Measurements from ENCODE around the gene CT45A6. TPM values are rescaled to one million over a fixed set of nuclear protein-coding genes. Genes with fewer than 3 reads are reported as not detected.
"Not testable (repeated sequence)": the region's sequence is repeated elsewhere in the genome, so short reads cannot be mapped to it uniquely, and the experiment has no call there.

The CT45A6 gene, protein sequence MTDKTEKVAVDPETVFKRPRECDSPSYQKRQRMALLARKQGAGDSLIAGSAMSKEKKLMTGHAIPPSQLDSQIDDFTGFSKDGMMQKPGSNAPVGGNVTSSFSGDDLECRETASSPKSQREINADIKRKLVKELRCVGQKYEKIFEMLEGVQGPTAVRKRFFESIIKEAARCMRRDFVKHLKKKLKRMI
- total RNA-seq = not detected

DNA sequence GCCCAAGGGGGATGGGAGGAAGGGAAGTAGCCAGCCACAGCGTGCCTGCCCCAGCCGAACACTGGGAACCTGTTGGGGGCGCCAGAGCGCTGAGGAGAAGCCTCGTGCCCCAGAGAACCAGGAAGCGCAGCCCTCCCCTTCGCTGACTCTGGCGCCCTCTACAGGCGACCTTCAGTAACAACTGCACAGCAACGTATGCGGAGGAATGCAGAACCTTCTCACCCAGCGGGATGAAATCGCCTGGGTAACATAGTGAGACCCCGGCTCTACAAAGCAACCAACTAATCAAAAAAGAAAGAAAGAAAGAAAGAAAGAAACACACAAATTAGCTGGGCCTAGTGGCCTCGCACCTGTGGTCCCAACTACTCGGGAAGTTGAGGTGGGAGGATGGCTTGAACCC, at the start of gene CT45A6:
TSS of gene CT45A6 (minus strand) at position 101 of the 400 bp plus-strand sequence. CDS start 3,794 bp downstream, outside the sequence.
- POLR2A ChIA-PET, CTCF ChIA-PET: not testable (repeated sequence)

DNA sequence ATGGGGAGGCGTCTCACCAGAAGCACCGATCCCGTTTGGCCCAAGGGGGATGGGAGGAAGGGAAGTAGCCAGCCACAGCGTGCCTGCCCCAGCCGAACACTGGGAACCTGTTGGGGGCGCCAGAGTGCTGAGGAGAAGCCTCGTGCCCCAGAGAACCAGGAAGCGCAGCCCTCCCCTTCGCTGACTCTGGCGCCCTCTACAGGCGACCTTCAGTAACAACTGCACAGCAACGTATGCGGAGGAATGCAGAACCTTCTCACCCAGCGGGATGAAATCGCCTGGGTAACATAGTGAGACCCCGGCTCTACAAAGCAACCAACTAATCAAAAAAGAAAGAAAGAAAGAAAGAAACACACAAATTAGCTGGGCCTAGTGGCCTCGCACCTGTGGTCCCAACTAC, 34.6 kb upstream of the CT45A6 start, which contains the start of gene CT45A7:
TSS of gene CT45A7 (minus strand) at position 101 of the 400 bp plus-strand sequence. CDS start 3,747 bp downstream, outside the sequence.
- POLR2A ChIA-PET, CTCF ChIA-PET: not testable (repeated sequence)

DNA sequence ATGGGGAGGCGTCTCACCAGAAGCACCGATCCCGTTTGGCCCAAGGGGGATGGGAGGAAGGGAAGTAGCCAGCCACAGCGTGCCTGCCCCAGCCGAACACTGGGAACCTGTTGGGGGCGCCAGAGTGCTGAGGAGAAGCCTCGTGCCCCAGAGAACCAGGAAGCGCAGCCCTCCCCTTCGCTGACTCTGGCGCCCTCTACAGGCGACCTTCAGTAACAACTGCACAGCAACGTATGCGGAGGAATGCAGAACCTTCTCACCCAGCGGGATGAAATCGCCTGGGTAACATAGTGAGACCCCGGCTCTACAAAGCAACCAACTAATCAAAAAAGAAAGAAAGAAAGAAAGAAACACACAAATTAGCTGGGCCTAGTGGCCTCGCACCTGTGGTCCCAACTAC, 17.3 kb upstream of the CT45A6 start, which contains the start of gene CT45A2:
TSS of gene CT45A2 (minus strand) at position 101 of the 400 bp plus-strand sequence. CDS start 3,747 bp downstream, outside the sequence.
- POLR2A ChIA-PET, CTCF ChIA-PET: not testable (repeated sequence)

DNA sequence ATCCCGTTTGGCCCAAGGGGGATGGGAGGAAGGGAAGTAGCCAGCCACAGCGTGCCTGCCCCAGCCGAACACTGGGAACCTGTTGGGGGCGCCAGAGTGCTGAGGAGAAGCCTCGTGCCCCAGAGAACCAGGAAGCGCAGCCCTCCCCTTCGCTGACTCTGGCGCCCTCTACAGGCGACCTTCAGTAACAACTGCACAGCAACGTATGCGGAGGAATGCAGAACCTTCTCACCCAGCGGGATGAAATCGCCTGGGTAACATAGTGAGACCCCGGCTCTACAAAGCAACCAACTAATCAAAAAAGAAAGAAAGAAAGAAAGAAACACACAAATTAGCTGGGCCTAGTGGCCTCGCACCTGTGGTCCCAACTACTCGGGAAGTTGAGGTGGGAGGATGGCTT, 17.2 kb downstream of the CT45A6 start, which contains the start of gene CT45A5:
TSS of gene CT45A5 (minus strand) at position 101 of the 400 bp plus-strand sequence. CDS start 3,774 bp downstream, outside the sequence.
- CTCF ChIA-PET, POLR2A ChIA-PET: not testable (repeated sequence)

DNA sequence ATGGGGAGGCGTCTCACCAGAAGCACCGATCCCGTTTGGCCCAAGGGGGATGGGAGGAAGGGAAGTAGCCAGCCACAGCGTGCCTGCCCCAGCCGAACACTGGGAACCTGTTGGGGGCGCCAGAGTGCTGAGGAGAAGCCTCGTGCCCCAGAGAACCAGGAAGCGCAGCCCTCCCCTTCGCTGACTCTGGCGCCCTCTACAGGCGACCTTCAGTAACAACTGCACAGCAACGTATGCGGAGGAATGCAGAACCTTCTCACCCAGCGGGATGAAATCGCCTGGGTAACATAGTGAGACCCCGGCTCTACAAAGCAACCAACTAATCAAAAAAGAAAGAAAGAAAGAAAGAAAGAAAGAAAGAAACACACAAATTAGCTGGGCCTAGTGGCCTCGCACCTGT, 34.5 kb downstream of the CT45A6 start, which contains the start of gene CT45A3:
TSS of gene CT45A3 (minus strand) at position 101 of the 400 bp plus-strand sequence. CDS start 3,747 bp downstream, outside the sequence.
- CTCF ChIA-PET, POLR2A ChIA-PET: not testable (repeated sequence)

DNA sequence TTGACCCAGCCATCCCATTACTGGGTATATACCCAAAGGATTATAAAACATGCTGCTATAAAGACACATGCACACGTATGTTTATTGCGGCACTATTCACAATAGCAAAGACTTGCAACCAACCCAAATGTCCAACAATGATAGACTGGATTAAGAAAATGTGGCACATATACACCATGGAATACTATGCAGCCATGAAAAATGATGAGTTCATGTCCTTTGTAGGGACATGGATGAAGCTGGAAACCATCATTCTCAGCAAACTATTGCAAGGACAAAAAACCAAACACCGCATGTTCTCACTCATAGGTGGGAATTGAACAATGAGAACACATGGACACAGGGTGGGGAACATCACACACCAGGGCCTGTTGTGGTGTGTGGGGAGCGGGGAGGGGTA, 57.8 kb downstream of the CT45A6 start:
- CTCF ChIA-PET = not testable (repeated sequence)

More for the DNA sequence above, 57.8 kb downstream of the CT45A6 start:
- POLR2A ChIA-PET = not testable (repeated sequence)

Other genes starting within 250 kb of the CT45A6 start
- gene CT45A1, start 89.1 kb downstream of the CT45A6 start, total RNA-seq = not detected
- not detected for gene CT45A3, start 34.6 kb downstream of the CT45A6 start, total RNA-seq
- gene CT45A5, start 17.3 kb downstream of the CT45A6 start, total RNA-seq = not detected
- gene CT45A2, start 17.2 kb upstream of the CT45A6 start, total RNA-seq = not detected
- not detected for gene CT45A7, start 34.5 kb upstream of the CT45A6 start, total RNA-seq
- gene CT45A8, start 51.8 kb upstream of the CT45A6 start, total RNA-seq = not detected
- gene CT45A9, start 69.0 kb upstream of the CT45A6 start, total RNA-seq = not detected
- not detected for gene CT45A10, start 90.7 kb upstream of the CT45A6 start, total RNA-seq
- not detected for gene SAGE1, start 90.9 kb upstream of the CT45A6 start, total RNA-seq
- gene MMGT1, start 171.2 kb upstream of the CT45A6 start, total RNA-seq = 10 to 100 TPM; 24.8 to 26.3 TPM
- 10 to 100 TPM; 14.8 to 15.2 TPM for gene SLC9A6, start 182.6 kb upstream of the CT45A6 start, total RNA-seq

All from activated CD8-positive, alpha-beta memory T cell treated with anti-CD3 and anti-CD28 coated beads for 36 hours (primary cell).